ENCODE data around the gene IDH3A.

The IDH3A gene

GRCh38 chr15:78177447-78177873 is 28.3 kb downstream of the IDH3A start:
- peak; percentile 71 for TF ChIP-seq CTCF (IDR thresholded peaks at IDR 0.05; ENCODE audit: low read length, missing control alignments)
- H3K4me3 ChIP-seq (replicated peaks; ENCODE audit: low read depth, low read length), result no peak overlapping the region
- peak; percentile 25 for DNase-seq (ENCODE audit: low read depth)

DNA sequence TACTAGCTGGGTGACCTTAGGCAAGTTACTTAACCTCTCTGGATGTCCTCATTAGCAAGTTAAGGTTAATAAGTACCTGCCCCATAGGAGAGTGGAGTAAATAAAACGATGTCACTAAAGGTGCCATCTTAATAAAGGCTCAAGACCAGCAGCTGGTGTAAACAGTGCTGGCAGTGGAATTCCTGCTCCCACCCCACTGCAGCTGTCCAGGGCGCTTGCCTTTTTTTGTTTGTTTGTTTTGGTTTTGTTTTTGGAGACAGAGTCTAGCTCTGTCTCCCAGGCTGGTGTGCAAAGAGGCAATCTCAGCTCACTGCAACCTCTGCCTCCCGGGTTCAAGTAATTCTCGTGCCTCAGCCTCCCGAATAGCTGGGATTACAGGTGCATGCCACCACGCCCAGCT is 28.9 kb downstream of the IDH3A start:
- DNase-seq (ENCODE audit: low read depth), result no peak
- no peak overlapping the region for H3K4me3 ChIP-seq (replicated peaks; ENCODE audit: low read depth, low read length)
- no peak for TF ChIP-seq CTCF (IDR thresholded peaks at IDR 0.05; ENCODE audit: low read length, missing control alignments)

GRCh38 chr15:78179286-78179840 is 30.2 kb downstream of the IDH3A start:
- TF ChIP-seq CTCF (IDR thresholded peaks at IDR 0.05; ENCODE audit: low read length, missing control alignments), result no peak
- no peak overlapping the region for H3K4me3 ChIP-seq (replicated peaks; ENCODE audit: low read depth, low read length)
- DNase-seq (ENCODE audit: low read depth), result no peak

- DNase-seq (ENCODE audit: low read depth), result no peak
- no peak overlapping the region for H3K4me3 ChIP-seq (replicated peaks; ENCODE audit: low read depth, low read length)
- no peak for TF ChIP-seq CTCF (IDR thresholded peaks at IDR 0.05; ENCODE audit: low read length, missing control alignments)
Measured at GRCh38 chr15:78179906-78180305, 30.7 kb downstream of the IDH3A start.

- no peak overlapping the region for H3K4me3 ChIP-seq (replicated peaks; ENCODE audit: low read depth, low read length)
- no peak for TF ChIP-seq CTCF (IDR thresholded peaks at IDR 0.05; ENCODE audit: low read length, missing control alignments)
- no peak for DNase-seq (ENCODE audit: low read depth)
Measured at GRCh38 chr15:78182336-78182700, 33.2 kb downstream of the IDH3A start.

DNA sequence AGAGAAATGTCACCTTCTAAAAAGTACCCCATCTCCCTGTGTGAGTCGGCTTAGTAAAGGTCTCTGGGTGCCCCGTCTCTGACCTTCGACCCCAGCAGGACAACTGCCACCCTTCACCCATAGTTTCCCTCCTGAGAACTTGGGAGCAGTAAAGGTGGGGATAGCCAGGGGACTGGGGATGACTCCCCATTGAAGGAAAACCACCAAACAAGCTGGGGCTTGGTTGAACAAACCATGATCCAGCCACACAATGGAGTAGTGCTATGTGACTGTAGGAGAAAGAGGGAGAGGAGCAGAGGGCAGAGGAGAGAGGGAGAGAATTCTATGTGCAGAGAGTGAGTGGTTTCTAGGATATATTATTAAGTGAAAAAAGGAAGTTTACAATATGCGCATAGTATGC is 33.7 kb downstream of the IDH3A start:
- H3K4me3 ChIP-seq (replicated peaks; ENCODE audit: low read depth, low read length), result no peak overlapping the region
- TF ChIP-seq CTCF (IDR thresholded peaks at IDR 0.05; ENCODE audit: low read length, missing control alignments), result no peak
- DNase-seq (ENCODE audit: low read depth), result no peak

DNA sequence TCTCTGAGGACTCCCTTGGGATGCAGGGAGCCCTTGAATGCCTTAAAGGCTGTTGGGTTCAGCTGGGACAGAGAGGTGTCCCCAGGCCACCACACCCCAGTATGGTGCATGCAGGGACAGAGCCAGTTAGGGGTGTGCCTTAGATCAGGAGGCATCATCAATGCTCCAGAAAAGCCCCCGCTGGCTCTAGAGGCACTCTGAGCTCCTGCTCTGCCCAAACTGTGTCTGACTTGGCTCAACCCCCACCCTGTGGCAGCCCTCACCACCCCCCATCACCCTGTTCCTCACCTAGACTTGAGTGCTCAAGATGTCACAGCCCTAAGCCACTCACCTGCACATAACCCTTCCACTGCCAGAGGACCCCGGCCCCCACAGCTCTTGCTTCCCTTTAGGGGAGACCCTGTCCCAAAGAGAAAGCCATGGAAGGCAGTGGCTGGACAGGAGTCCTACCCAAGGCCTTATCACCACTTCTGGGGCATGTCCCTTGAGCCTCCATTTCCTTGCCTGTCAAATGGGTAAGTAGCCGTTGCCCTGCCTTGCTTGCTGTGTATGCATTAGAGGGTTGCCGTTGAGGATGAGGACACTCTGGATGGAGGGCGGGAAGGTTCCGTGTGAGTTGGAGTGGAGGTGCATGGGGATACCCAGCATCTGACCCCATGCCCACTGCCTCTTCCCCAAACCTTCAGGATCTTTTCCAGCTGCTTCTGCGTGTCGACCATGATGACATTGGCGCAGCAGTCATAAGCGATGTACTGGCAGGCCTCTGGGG is 43.8 kb downstream of the IDH3A start:
- DNase-seq (ENCODE audit: low read depth), result no peak
- no peak overlapping the region for H3K4me3 ChIP-seq (replicated peaks; ENCODE audit: low read depth, low read length)
- no peak for TF ChIP-seq CTCF (IDR thresholded peaks at IDR 0.05; ENCODE audit: low read length, missing control alignments)
